ENCODE measurements around the gene SUSD1. TPM values are rescaled to one million over a fixed set of nuclear protein-coding genes. Genes with fewer than 3 reads are reported as not detected.

SUSD1 gene
- total RNA-seq, 2 donors from 2014 or later = 13.1 to 24.0 TPM

DNA sequence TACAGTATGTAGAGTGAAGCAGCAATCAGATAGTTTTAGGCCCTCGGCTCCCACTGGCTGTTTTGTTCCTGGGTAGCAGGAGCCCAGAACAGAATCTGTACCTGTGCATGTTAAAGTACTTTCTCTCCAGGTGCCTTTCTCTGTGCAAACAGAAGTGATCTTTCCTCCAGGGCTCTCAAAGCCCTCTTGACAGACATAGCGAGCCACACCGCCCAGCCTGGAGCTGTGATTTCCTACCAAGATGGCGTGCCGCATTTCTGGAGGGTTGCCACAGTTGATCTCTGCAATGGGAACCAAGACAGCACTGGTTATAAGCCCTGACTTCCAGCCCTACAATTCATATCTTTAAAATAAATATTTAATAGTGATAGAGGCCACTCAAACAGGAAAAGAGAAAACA, 50.9 kb downstream of the SUSD1 start:
- no peak overlapping the region for H3K27ac ChIP-seq
- H3K27me3 ChIP-seq (replicated peaks; ENCODE audit: insufficient read depth) = no peaks in the 10 kb centered on the region
- no peak overlapping the region for H3K4me3 ChIP-seq
- TF ChIP-seq, protein P1, sequence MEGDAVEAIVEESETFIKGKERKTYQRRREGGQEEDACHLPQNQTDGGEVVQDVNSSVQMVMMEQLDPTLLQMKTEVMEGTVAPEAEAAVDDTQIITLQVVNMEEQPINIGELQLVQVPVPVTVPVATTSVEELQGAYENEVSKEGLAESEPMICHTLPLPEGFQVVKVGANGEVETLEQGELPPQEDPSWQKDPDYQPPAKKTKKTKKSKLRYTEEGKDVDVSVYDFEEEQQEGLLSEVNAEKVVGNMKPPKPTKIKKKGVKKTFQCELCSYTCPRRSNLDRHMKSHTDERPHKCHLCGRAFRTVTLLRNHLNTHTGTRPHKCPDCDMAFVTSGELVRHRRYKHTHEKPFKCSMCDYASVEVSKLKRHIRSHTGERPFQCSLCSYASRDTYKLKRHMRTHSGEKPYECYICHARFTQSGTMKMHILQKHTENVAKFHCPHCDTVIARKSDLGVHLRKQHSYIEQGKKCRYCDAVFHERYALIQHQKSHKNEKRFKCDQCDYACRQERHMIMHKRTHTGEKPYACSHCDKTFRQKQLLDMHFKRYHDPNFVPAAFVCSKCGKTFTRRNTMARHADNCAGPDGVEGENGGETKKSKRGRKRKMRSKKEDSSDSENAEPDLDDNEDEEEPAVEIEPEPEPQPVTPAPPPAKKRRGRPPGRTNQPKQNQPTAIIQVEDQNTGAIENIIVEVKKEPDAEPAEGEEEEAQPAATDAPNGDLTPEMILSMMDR (IDR thresholded peaks at IDR 0.05) = no peak
- no peak for ATAC-seq (ENCODE audit: insufficient number of reproducible peaks, low FRiP score, low read depth)
- DNase-seq (ENCODE audit: low spot score) = no peak
- peaks cover 17% of the 10 kb centered on the region for H3K36me3 ChIP-seq
- H3K9me3 ChIP-seq = no peaks in the 10 kb centered on the region
- H3K4me1 ChIP-seq (ENCODE audit: control insufficient read depth in 1 of 2, low read depth in 2 of 2) = no peaks in the 10 kb centered on the region

DNA sequence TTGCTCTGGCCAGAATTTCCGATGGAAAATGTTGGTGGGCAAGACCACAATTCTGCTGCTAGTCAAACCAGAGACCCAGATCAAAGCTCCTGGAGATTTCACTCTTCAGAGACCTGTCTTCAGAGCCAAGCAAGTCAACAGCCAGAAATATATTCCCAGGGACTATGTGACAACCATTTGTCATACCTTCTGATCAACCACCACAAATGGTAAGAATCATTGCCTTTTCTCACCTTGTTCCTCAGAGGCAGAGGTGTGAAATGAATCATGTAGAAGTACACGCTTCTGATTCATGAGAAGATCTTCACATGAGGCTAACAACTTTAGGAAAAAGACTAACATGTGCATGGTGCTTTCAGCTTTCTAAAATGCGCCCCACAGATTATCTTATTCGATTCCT, 53.5 kb downstream of the SUSD1 start:
- Histone ChIP-seq H3K36me3 (peaks cover 17% of the 10 kb centered on the region), H3K4me3 (no peak overlapping the region), H3K9me3 (no peaks in the 10 kb centered on the region), H3K4me1 (ENCODE audit: control insufficient read depth in 1 of 2, low read depth in 2 of 2) (no peaks in the 10 kb centered on the region), H3K27ac (no peak overlapping the region), H3K27me3 (replicated peaks; ENCODE audit: insufficient read depth) (no peaks in the 10 kb centered on the region)
- no peak for ATAC-seq (ENCODE audit: insufficient number of reproducible peaks, low FRiP score, low read depth)
- no peak for DNase-seq (ENCODE audit: low spot score)
- TF ChIP-seq, protein P1 (IDR thresholded peaks at IDR 0.05) = no peak

DNA sequence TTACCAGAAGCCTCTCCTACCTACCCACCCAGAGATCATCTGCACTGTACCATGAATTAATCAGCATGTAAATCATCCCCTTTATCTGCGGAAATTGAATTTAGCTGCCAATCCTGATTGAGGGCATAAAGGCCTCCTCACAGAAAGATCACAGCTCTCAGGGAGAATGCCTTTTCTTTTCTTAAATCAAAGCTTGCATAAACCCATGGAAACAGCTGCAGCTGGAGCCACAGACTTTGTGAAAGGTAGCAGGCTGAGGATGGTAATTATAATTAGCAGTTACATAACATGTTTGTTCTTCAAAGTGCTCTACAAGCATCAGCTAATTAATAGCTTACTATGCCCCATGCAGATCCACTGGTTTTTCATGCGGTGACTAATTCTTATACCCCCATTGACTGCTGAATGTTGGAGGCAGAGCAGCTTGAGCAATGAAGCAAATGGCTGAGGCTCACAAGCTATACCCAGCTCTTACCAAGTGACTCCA, 54.6 kb downstream of the SUSD1 start:
- no peak overlapping the region for H3K4me3 ChIP-seq
- no peak overlapping the region for H3K27ac ChIP-seq
- ATAC-seq (ENCODE audit: insufficient number of reproducible peaks, low FRiP score, low read depth) (no peak), DNase-seq (ENCODE audit: low spot score) (no peak)
- no peaks in the 10 kb centered on the region for H3K9me3 ChIP-seq
- H3K27me3 ChIP-seq (replicated peaks; ENCODE audit: insufficient read depth) = no peaks in the 10 kb centered on the region
- TF ChIP-seq, protein P1 (IDR thresholded peaks at IDR 0.05) = no peak
- no peaks in the 10 kb centered on the region for H3K4me1 ChIP-seq (ENCODE audit: control insufficient read depth in 1 of 2, low read depth in 2 of 2)
- H3K36me3 ChIP-seq = peaks cover 17% of the 10 kb centered on the region

DNA sequence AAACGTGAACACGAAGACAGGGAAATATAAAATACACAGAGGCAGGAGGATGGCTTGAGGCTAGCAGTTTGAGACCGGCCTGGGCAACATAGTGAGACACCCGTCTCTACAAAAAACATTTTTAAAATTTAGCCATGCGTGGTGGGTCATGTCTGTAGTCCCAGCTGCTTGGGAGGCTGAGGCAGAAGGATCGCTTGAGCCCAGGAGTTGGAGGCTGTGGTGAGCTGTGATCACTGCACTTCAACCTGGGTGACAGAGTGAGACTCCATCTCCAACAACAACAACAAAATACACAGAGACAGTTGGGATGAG, 55.1 kb downstream of the SUSD1 start:
- Histone ChIP-seq H3K36me3 (peaks cover 17% of the 10 kb centered on the region), H3K27ac (no peak overlapping the region), H3K4me3 (no peak overlapping the region), H3K9me3 (no peaks in the 10 kb centered on the region), H3K4me1 (ENCODE audit: control insufficient read depth in 1 of 2, low read depth in 2 of 2) (no peaks in the 10 kb centered on the region), H3K27me3 (replicated peaks; ENCODE audit: insufficient read depth) (no peaks in the 10 kb centered on the region)
- ATAC-seq (ENCODE audit: insufficient number of reproducible peaks, low FRiP score, low read depth) (no peak), DNase-seq (ENCODE audit: low spot score) (no peak)
- TF ChIP-seq, protein P1 (IDR thresholded peaks at IDR 0.05) = no peak

DNA sequence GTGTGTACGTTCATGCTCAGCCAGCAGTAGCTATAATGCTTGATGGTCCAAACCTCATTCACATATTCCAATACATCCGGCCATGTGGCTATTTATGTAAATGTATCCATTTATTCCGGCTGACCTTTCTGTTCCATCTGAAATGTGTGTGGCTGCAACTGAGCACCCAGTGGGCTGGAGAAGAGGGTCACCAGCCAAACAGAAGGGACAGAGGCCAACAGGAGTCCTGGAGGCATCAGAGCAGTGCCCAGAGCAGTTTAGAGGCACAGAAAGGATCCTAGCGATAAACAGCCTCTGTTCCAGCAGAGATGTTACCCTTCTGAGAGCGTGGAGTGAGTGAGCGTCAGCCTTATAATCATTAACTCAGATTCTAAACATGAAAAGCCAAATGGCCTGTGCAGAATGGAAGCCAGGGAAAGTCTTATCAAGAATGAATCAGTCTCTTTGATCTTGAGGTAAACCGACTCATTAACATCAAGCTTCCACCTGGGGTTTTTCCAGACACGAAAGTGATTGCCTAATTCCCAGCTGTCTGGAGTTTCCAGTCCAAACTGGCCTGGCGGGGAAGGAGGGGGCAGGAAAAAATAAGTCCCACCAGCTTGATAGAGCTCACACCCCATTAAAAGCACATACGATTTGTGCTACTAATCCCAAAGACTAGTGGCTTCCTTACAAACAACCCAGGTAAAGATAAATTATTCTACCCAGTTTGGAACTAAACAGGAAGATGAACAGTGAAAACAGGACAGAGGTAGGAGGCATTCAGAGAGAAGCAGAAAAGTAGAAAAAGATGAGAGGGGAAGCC, 55.7 kb downstream of the SUSD1 start:
- TF ChIP-seq, protein P1 (IDR thresholded peaks at IDR 0.05) = no peak
- no peak overlapping the region for H3K4me3 ChIP-seq
- no peaks in the 10 kb centered on the region for H3K27me3 ChIP-seq (replicated peaks; ENCODE audit: insufficient read depth)
- no peaks in the 10 kb centered on the region for H3K9me3 ChIP-seq
- no peak overlapping the region for H3K27ac ChIP-seq
- no peak for ATAC-seq (ENCODE audit: insufficient number of reproducible peaks, low FRiP score, low read depth)
- no peaks in the 10 kb centered on the region for H3K4me1 ChIP-seq (ENCODE audit: control insufficient read depth in 1 of 2, low read depth in 2 of 2)
- no peak for DNase-seq (ENCODE audit: low spot score)
- H3K36me3 ChIP-seq = peaks cover 17% of the 10 kb centered on the region
